ENCODE measurements around the gene GPR35. TPM values are rescaled to one million over a fixed set of nuclear protein-coding genes. Genes with fewer than 3 reads are reported as not detected.

Gene GPR35
- total and polyA plus RNA-seq, 10 of the 15 experiments (the other 5 are each of a cell fraction or from before 2014, with no cell fraction given): 0.14 to 1.6 (median 0.75) TPM; not detected in 3

- in situ Hi-C loops (cut with MboI) (no loop called here), intact Hi-C loops (cut with micrococcal nuclease; ENCODE audit: unreplicated experiment) (loop anchor here (1.0 to 2.0 kb wide), 2 partner anchors 34 to 72 kb away; no protein-coding TSS in a partner anchor)
- peak; percentile 79 for ATAC-seq
- peak; percentile 89 for FAIRE-seq
- POLR2A ChIA-PET: interaction anchor here (0.8 to 6.7 kb wide), 13 partner anchors 11 to 452 kb away, joined by 3 to 233 read pairs (median 6); partner anchors contain the start of genes DUSP28, GPR35 and RNPEPL1
- BruUV-seq (replicated peaks): no TSS peak
- Histone ChIP-seq H3K4me1 (ENCODE audit: control insufficient read depth, insufficient read depth, low read length) (peaks cover 34% of the 10 kb centered on the region), H3K27ac (ENCODE audit: control insufficient read depth, insufficient read depth) (peak within 1 kb of the TSS; percentile 92), H3K4me2 (ENCODE audit: control insufficient read depth, insufficient read depth) (peak within 1 kb of the TSS; percentile 73), H3K4me3 (peak within 1 kb of the TSS; percentile 95), H2AFZ (ENCODE audit: control insufficient read depth, low read depth, low read length) (peak within 1 kb of the TSS; percentile 95), H3K79me2 (ENCODE audit: control insufficient read depth, insufficient read depth, low read length) (peaks cover 50% of the 10 kb centered on the region), H3K9ac (ENCODE audit: control insufficient read depth, insufficient read depth, low read length) (peak within 1 kb of the TSS; percentile 84), H3K36me3 (ENCODE audit: control insufficient read depth in 2 of 2, insufficient read depth in 2 of 2, low read length in 1 of 2) (peaks cover 2% of the 10 kb centered on the region in 2 experiments; a peak in 3 of 4 replicates), H3K9me3 (replicated peaks; ENCODE audit: control insufficient read depth, insufficient read depth, low read length) (no peaks in the 10 kb centered on the region; the same call in 2 of the 3 replicates), H3K27me3 (replicated peaks in 1 of 2; ENCODE audit: control insufficient read depth in 2 of 2, insufficient read depth in 2 of 2, low read length in 1 of 2) (no peaks in the 10 kb centered on the region), H4K20me1 (ENCODE audit: control insufficient read depth, insufficient read depth) (no peaks in the 10 kb centered on the region; the same call in 1 of the 2 replicates)
- SMC1A ChIA-PET (ENCODE audit: uncharacterized antibody, unreplicated experiment): interaction anchor here (0.9 to 6.4 kb wide), 6 partner anchors 17 to 563 kb away, joined by 3 to 124 read pairs (median 10); partner anchors contain the start of genes ANKMY1, DUSP28 and PASK
- peak; percentile 73 for DNase-seq (ENCODE audit: low read depth, low spot score)
- under 1% methylated on average over 68 of the region's 88 CpGs for WGBS (ENCODE audit: insufficient coverage, insufficient replicate concordance, low lambda C conversion rate, missing lambda C conversion rate)
- RAD21 ChIA-PET (ENCODE audit: unreplicated experiment): interaction anchor here (1.4 to 10.9 kb wide), 5 partner anchors 17 to 72 kb away, joined by 3 to 206 read pairs (median 12); partner anchors contain the start of genes ANKMY1, DUSP28 and RNPEPL1
- CTCF ChIA-PET: interaction anchor here (0.7 to 11.9 kb wide), 7 partner anchors 13 to 72 kb away, joined by 3 to 196 read pairs (median 11); partner anchors contain the start of genes ANKMY1, DUSP28 and RNPEPL1
- TF ChIP-seq SREBF1 (IDR thresholded peaks at IDR 0.05; ENCODE audit: low read length) (peak; percentile 58), TCF12 (IDR thresholded peaks at IDR 0.05; ENCODE audit: low read depth, low read length) (peak; percentile 63; the same call in 1 of the 2 replicates), CHD4 (IDR thresholded peaks at IDR 0.05) (no peak), RAD51 (IDR thresholded peaks at IDR 0.05) (peak; percentile 99), SIN3A (IDR thresholded peaks at IDR 0.05; ENCODE audit: low read depth, low read length) (peak; percentile 70; the same call in 1 of the 2 replicates), PML (IDR thresholded peaks at IDR 0.05; ENCODE audit: low read length) (peak; percentile 81; the same call in 1 of the 2 replicates), PRDM15 (CRISPR knock-in tag; IDR thresholded peaks at IDR 0.05) (peak; percentile 85), ZBTB4 (CRISPR knock-in tag; IDR thresholded peaks at IDR 0.05) (peak; percentile 95), ZNF217 (IDR thresholded peaks at IDR 0.05) (no peak), SMARCA5 (IDR thresholded peaks at IDR 0.05) (peak; percentile 67; the same call in 1 of the 2 replicates), WRNIP1 (IDR thresholded peaks at IDR 0.05; ENCODE audit: borderline replicate concordance, low read depth, low read length) (no peak), RBBP5 (conservative IDR thresholded peaks at IDR 0.05) (no peak), ATF3 (IDR thresholded peaks at IDR 0.05; ENCODE audit: borderline replicate concordance, extremely low read depth, low read depth, low read length) (peak; percentile 75; the same call in 1 of the 2 replicates), YBX1 (IDR thresholded peaks at IDR 0.05) (no peak), USF2 (IDR thresholded peaks at IDR 0.05; ENCODE audit: borderline replicate concordance, low read depth, low read length) (peak; percentile 83)
Measured at GRCh38 chr2:240586198-240586918, 38.9 kb upstream of the GPR35 start, which contains the start of gene CAPN10. TSS of gene CAPN10 (plus strand) at chr2:240586734. CDS start at chr2:240586912, 178 bp downstream.

Data from GM12878 (cell line).